SKM-1 treated with dmso at 0.1 percent for 144 hours (cell line): ENCODE data around the gene PCDHB4.
"Not testable (repeated sequence)": the region's sequence is repeated elsewhere in the genome, so short reads cannot be mapped to it uniquely, and the experiment has no call there.

Experiments
- DNase-seq: peaks from one replicate; lab custom pipeline; 2025; ENCODE audit not compliant: unreplicated experiment; lab: John Stamatoyannopoulos, UW

PCDHB4 gene

GRCh38 chr5:141150224-141150992, 28.8 kb downstream of the PCDHB4 start:
- DNase-seq = no peak

- no peak for DNase-seq
Observed at GRCh38 chr5:141150993-141151325, 29.3 kb downstream of the PCDHB4 start.

GRCh38 chr5:141151632-141152031, 30.0 kb downstream of the PCDHB4 start:
- not testable (repeated sequence) for DNase-seq

GRCh38 chr5:141152096-141152495, 30.5 kb downstream of the PCDHB4 start:
- DNase-seq = not testable (repeated sequence)

- no peak for DNase-seq
Observed at GRCh38 chr5:141155540-141156374, 34.1 kb downstream of the PCDHB4 start.

GRCh38 chr5:141157356-141157755, 35.7 kb downstream of the PCDHB4 start:
- not testable (repeated sequence) for DNase-seq

- DNase-seq = not testable (repeated sequence)
Observed at GRCh38 chr5:141157901-141158300, 36.3 kb downstream of the PCDHB4 start.

- DNase-seq = no peak
Observed at GRCh38 chr5:141172381-141173204, 51.0 kb downstream of the PCDHB4 start, which contains the start of gene PCDHB7. Gene PCDHB7 (plus strand): TSS chr5:141172644. CDS start chr5:141172836, 192 bp downstream.

GRCh38 chr5:141174291-141175104, 52.9 kb downstream of the PCDHB4 start:
- not testable (repeated sequence) for DNase-seq
